ENCODE data around the gene TUBGCP4.

Gene TUBGCP4

DNA sequence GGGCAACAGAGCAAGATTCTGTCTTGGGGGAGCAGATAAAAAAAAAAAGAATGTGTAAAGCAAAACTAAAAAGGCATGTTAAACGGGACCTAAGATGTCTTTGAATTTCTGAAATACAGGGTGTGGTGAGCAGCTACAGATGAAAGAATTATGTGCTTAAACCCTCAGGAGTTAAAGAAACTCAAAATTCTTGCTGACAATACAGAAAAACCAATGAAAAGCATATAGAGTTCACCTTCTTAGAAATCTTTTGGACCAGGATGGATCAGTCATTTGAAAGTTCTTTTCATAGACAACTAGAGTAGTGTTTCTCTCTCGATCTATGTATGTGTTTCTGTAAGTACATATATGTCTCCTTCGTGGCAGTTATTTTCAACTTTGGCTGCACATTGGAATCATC, 31.4 kb downstream of the TUBGCP4 start:
- Histone ChIP-seq H3K27me3 (ENCODE audit: insufficient read depth, poor library complexity, severe bottlenecking) (no peaks in the 10 kb centered on the region), H3K27ac (replicated peaks) (no peak overlapping the region), H3K4me3 (replicated peaks; ENCODE audit: insufficient read depth, low read length) (no peak overlapping the region)
- TF ChIP-seq GABPA (IDR thresholded peaks at IDR 0.05; ENCODE audit: low read depth) (no peak), SPI1 (IDR thresholded peaks at IDR 0.05; ENCODE audit: borderline replicate concordance, low read depth) (no peak), POLR2AphosphoS5 (IDR thresholded peaks at IDR 0.05; ENCODE audit: low read depth) (no peak)
- TF ChIP-seq, protein P1, sequence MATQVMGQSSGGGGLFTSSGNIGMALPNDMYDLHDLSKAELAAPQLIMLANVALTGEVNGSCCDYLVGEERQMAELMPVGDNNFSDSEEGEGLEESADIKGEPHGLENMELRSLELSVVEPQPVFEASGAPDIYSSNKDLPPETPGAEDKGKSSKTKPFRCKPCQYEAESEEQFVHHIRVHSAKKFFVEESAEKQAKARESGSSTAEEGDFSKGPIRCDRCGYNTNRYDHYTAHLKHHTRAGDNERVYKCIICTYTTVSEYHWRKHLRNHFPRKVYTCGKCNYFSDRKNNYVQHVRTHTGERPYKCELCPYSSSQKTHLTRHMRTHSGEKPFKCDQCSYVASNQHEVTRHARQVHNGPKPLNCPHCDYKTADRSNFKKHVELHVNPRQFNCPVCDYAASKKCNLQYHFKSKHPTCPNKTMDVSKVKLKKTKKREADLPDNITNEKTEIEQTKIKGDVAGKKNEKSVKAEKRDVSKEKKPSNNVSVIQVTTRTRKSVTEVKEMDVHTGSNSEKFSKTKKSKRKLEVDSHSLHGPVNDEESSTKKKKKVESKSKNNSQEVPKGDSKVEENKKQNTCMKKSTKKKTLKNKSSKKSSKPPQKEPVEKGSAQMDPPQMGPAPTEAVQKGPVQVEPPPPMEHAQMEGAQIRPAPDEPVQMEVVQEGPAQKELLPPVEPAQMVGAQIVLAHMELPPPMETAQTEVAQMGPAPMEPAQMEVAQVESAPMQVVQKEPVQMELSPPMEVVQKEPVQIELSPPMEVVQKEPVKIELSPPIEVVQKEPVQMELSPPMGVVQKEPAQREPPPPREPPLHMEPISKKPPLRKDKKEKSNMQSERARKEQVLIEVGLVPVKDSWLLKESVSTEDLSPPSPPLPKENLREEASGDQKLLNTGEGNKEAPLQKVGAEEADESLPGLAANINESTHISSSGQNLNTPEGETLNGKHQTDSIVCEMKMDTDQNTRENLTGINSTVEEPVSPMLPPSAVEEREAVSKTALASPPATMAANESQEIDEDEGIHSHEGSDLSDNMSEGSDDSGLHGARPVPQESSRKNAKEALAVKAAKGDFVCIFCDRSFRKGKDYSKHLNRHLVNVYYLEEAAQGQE (IDR thresholded peaks at IDR 0.05; ENCODE audit: insufficient replicate concordance, low read depth), result no peak
- TF ChIP-seq, protein P2, sequence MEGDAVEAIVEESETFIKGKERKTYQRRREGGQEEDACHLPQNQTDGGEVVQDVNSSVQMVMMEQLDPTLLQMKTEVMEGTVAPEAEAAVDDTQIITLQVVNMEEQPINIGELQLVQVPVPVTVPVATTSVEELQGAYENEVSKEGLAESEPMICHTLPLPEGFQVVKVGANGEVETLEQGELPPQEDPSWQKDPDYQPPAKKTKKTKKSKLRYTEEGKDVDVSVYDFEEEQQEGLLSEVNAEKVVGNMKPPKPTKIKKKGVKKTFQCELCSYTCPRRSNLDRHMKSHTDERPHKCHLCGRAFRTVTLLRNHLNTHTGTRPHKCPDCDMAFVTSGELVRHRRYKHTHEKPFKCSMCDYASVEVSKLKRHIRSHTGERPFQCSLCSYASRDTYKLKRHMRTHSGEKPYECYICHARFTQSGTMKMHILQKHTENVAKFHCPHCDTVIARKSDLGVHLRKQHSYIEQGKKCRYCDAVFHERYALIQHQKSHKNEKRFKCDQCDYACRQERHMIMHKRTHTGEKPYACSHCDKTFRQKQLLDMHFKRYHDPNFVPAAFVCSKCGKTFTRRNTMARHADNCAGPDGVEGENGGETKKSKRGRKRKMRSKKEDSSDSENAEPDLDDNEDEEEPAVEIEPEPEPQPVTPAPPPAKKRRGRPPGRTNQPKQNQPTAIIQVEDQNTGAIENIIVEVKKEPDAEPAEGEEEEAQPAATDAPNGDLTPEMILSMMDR (IDR thresholded peaks at IDR 0.05; ENCODE audit: insufficient read depth, low read length), result no peak
- no peak for DNase-seq (ENCODE audit: low read depth in 1 of 2, low spot score in 1 of 2)

DNA sequence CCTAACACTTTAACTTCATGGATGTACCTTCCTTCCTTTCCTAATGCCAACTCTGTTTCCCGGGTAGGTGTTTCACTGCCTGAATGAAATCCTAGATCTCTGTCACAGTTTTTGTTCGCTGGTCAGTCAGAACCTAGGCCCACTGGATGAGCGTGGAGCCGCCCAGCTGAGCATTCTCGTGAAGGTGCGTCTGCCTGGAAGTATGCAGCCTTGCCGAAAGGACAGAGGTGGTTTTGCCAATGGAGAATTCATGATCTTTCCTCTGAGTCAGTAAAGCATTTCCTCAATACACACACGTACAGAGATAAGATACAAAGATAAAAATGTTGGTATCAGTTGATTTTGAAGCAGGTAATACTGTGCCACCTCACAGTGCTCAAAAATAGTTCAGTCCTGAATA, 32.7 kb downstream of the TUBGCP4 start:
- no peak for DNase-seq (ENCODE audit: low read depth in 1 of 2, low spot score in 1 of 2)
- no peaks in the 10 kb centered on the region for H3K27me3 ChIP-seq (ENCODE audit: insufficient read depth, poor library complexity, severe bottlenecking)
- no peak overlapping the region for H3K27ac ChIP-seq (replicated peaks)
- H3K4me3 ChIP-seq (replicated peaks; ENCODE audit: insufficient read depth, low read length), result no peak overlapping the region
- TF ChIP-seq POLR2AphosphoS5 (IDR thresholded peaks at IDR 0.05; ENCODE audit: low read depth), result no peak
- TF ChIP-seq, protein P2 (IDR thresholded peaks at IDR 0.05; ENCODE audit: insufficient read depth, low read length), result no peak
- no peak for TF ChIP-seq GABPA (IDR thresholded peaks at IDR 0.05; ENCODE audit: low read depth)
- no peak for TF ChIP-seq SPI1 (IDR thresholded peaks at IDR 0.05; ENCODE audit: borderline replicate concordance, low read depth)
- TF ChIP-seq, protein P1 (IDR thresholded peaks at IDR 0.05; ENCODE audit: insufficient replicate concordance, low read depth), result no peak

DNA sequence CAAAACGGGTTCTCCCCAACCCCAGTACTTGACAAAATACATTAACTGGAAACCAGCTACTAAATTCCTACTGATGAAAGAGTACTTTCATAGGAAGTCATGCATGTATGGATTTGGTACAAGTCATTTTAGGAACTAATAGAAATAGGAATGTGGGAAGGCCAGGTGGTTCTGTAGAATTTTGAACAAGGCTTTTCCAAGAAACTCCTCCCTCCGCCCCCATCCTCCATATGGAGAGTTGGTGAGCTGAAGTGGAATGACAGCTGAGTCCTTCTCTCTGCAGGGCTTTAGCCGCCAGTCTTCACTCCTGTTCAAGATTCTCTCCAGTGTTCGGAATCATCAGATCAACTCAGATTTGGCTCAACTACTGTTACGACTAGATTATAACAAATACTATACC, 33.2 kb downstream of the TUBGCP4 start:
- TF ChIP-seq SPI1 (IDR thresholded peaks at IDR 0.05; ENCODE audit: borderline replicate concordance, low read depth) (no peak), GABPA (IDR thresholded peaks at IDR 0.05; ENCODE audit: low read depth) (no peak), POLR2AphosphoS5 (IDR thresholded peaks at IDR 0.05; ENCODE audit: low read depth) (no peak)
- TF ChIP-seq, protein P1 (IDR thresholded peaks at IDR 0.05; ENCODE audit: insufficient replicate concordance, low read depth), result no peak
- TF ChIP-seq, protein P2 (IDR thresholded peaks at IDR 0.05; ENCODE audit: insufficient read depth, low read length), result no peak
- DNase-seq (ENCODE audit: low read depth in 1 of 2, low spot score in 1 of 2), result no peak
- no peak overlapping the region for H3K4me3 ChIP-seq (replicated peaks; ENCODE audit: insufficient read depth, low read length)
- no peaks in the 10 kb centered on the region for H3K27me3 ChIP-seq (ENCODE audit: insufficient read depth, poor library complexity, severe bottlenecking)
- H3K27ac ChIP-seq (replicated peaks), result no peak overlapping the region

All from HL-60 (cell line).